ENCODE measurements around the gene PEAK1. TPM values are rescaled to one million over a fixed set of nuclear protein-coding genes. Genes with fewer than 3 reads are reported as not detected.

PEAK1 gene
- total RNA-seq, 1 experiment from 2014 or later: 2.5 TPM

GRCh38 chr15:77373441-77373840, 46.5 kb downstream of the PEAK1 start:
- Histone ChIP-seq H3K36me3 (ENCODE audit: insufficient read depth, low read length) (no peaks in the 10 kb centered on the region), H3K27ac (ENCODE audit: low read length) (no peak overlapping the region), H3K9me3 (ENCODE audit: low read length) (no peaks in the 10 kb centered on the region), H4K20me1 (ENCODE audit: insufficient read depth, low read depth, low read length) (no peaks in the 10 kb centered on the region; the same call in 1 of the 2 replicates), H3K4me1 (ENCODE audit: low read length) (no peaks in the 10 kb centered on the region), H2AFZ (ENCODE audit: low read length) (no peak overlapping the region), H3K9me2 (replicated peaks; ENCODE audit: insufficient read depth, low read length) (no peaks in the 10 kb centered on the region), H3K27me3 (ENCODE audit: low read length) (no peaks in the 10 kb centered on the region), H3K4me3 (ENCODE audit: low read length) (no peak overlapping the region), H3K4me2 (ENCODE audit: low read depth, low read length, poor library complexity, severe bottlenecking) (no peak overlapping the region), H3K79me2 (ENCODE audit: low read length) (no peaks in the 10 kb centered on the region), H3K9ac (ENCODE audit: low read length) (no peak overlapping the region)
- no peak for DNase-seq

- Histone ChIP-seq H3K9me3 (ENCODE audit: low read length) (no peaks in the 10 kb centered on the region), H3K36me3 (ENCODE audit: insufficient read depth, low read length) (no peaks in the 10 kb centered on the region), H3K4me3 (ENCODE audit: low read length) (no peak overlapping the region), H3K27me3 (ENCODE audit: low read length) (no peaks in the 10 kb centered on the region), H3K9me2 (replicated peaks; ENCODE audit: insufficient read depth, low read length) (no peaks in the 10 kb centered on the region), H3K79me2 (ENCODE audit: low read length) (no peaks in the 10 kb centered on the region), H4K20me1 (ENCODE audit: insufficient read depth, low read depth, low read length) (no peaks in the 10 kb centered on the region; the same call in 1 of the 2 replicates), H3K9ac (ENCODE audit: low read length) (no peak overlapping the region), H2AFZ (ENCODE audit: low read length) (no peak overlapping the region), H3K4me1 (ENCODE audit: low read length) (no peaks in the 10 kb centered on the region), H3K27ac (ENCODE audit: low read length) (no peak overlapping the region), H3K4me2 (ENCODE audit: low read depth, low read length, poor library complexity, severe bottlenecking) (no peak overlapping the region)
- DNase-seq: no peak
Observed at GRCh38 chr15:77371850-77372563, 47.9 kb downstream of the PEAK1 start.

GRCh38 chr15:77370580-77370979, 49.3 kb downstream of the PEAK1 start:
- Histone ChIP-seq H3K9me3 (ENCODE audit: low read length) (no peaks in the 10 kb centered on the region), H3K79me2 (ENCODE audit: low read length) (no peaks in the 10 kb centered on the region), H4K20me1 (ENCODE audit: insufficient read depth, low read depth, low read length) (no peaks in the 10 kb centered on the region; the same call in 1 of the 2 replicates), H3K4me2 (ENCODE audit: low read depth, low read length, poor library complexity, severe bottlenecking) (no peak overlapping the region), H3K4me3 (ENCODE audit: low read length) (no peak overlapping the region), H3K9ac (ENCODE audit: low read length) (no peak overlapping the region), H3K4me1 (ENCODE audit: low read length) (no peaks in the 10 kb centered on the region), H3K27me3 (ENCODE audit: low read length) (no peaks in the 10 kb centered on the region), H3K27ac (ENCODE audit: low read length) (no peak overlapping the region), H3K36me3 (ENCODE audit: insufficient read depth, low read length) (no peaks in the 10 kb centered on the region), H3K9me2 (replicated peaks; ENCODE audit: insufficient read depth, low read length) (no peaks in the 10 kb centered on the region), H2AFZ (ENCODE audit: low read length) (no peak overlapping the region)
- DNase-seq: no peak

GRCh38 chr15:77369168-77369567, 50.7 kb downstream of the PEAK1 start:
- Histone ChIP-seq H3K27ac (ENCODE audit: low read length) (no peak overlapping the region), H3K36me3 (ENCODE audit: insufficient read depth, low read length) (no peaks in the 10 kb centered on the region), H3K27me3 (ENCODE audit: low read length) (no peaks in the 10 kb centered on the region), H3K4me3 (ENCODE audit: low read length) (no peak overlapping the region), H3K9me3 (ENCODE audit: low read length) (no peaks in the 10 kb centered on the region), H3K9me2 (replicated peaks; ENCODE audit: insufficient read depth, low read length) (no peaks in the 10 kb centered on the region), H4K20me1 (ENCODE audit: insufficient read depth, low read depth, low read length) (no peaks in the 10 kb centered on the region; the same call in 1 of the 2 replicates), H3K79me2 (ENCODE audit: low read length) (no peaks in the 10 kb centered on the region), H3K9ac (ENCODE audit: low read length) (no peak overlapping the region), H3K4me2 (ENCODE audit: low read depth, low read length, poor library complexity, severe bottlenecking) (no peak overlapping the region), H2AFZ (ENCODE audit: low read length) (no peak overlapping the region), H3K4me1 (ENCODE audit: low read length) (no peaks in the 10 kb centered on the region)
- DNase-seq: no peak

GRCh38 chr15:77367631-77368030, 52.3 kb downstream of the PEAK1 start:
- no peaks in the 10 kb centered on the region for H3K79me2 ChIP-seq (ENCODE audit: low read length)

GRCh38 chr15:77361456-77361855, 58.4 kb downstream of the PEAK1 start:
- no peak overlapping the region for H2AFZ ChIP-seq (ENCODE audit: low read length)
- no peak overlapping the region for H3K27ac ChIP-seq (ENCODE audit: low read length)
- no peaks in the 10 kb centered on the region for H4K20me1 ChIP-seq (ENCODE audit: insufficient read depth, low read depth, low read length)
- H3K9ac ChIP-seq (ENCODE audit: low read length): no peak overlapping the region
- H3K27me3 ChIP-seq (ENCODE audit: low read length): no peaks in the 10 kb centered on the region
- H3K9me3 ChIP-seq (ENCODE audit: low read length): no peaks in the 10 kb centered on the region
- no peak overlapping the region for H3K4me2 ChIP-seq (ENCODE audit: low read depth, low read length, poor library complexity, severe bottlenecking)
- H3K4me3 ChIP-seq (ENCODE audit: low read length): no peak overlapping the region
- no peak for DNase-seq
- no peaks in the 10 kb centered on the region for H3K79me2 ChIP-seq (ENCODE audit: low read length)
- no peaks in the 10 kb centered on the region for H3K36me3 ChIP-seq (ENCODE audit: insufficient read depth, low read length)
- no peaks in the 10 kb centered on the region for H3K4me1 ChIP-seq (ENCODE audit: low read length)
- no peaks in the 10 kb centered on the region for H3K9me2 ChIP-seq (replicated peaks; ENCODE audit: insufficient read depth, low read length)

More at GRCh38 chr15:77367631-77368030, 52.3 kb downstream of the PEAK1 start:
- H3K9me2 ChIP-seq (replicated peaks; ENCODE audit: insufficient read depth, low read length): no peaks in the 10 kb centered on the region
- H3K4me1 ChIP-seq (ENCODE audit: low read length): no peaks in the 10 kb centered on the region
- H3K9ac ChIP-seq (ENCODE audit: low read length): no peak overlapping the region
- H3K27me3 ChIP-seq (ENCODE audit: low read length): no peaks in the 10 kb centered on the region
- no peaks in the 10 kb centered on the region for H3K36me3 ChIP-seq (ENCODE audit: insufficient read depth, low read length)
- H4K20me1 ChIP-seq (ENCODE audit: insufficient read depth, low read depth, low read length): no peaks in the 10 kb centered on the region; the same call in 1 of the 2 replicates
- H3K27ac ChIP-seq (ENCODE audit: low read length): no peak overlapping the region
- no peak overlapping the region for H3K4me2 ChIP-seq (ENCODE audit: low read depth, low read length, poor library complexity, severe bottlenecking)
- H3K4me3 ChIP-seq (ENCODE audit: low read length): no peak overlapping the region
- no peak for DNase-seq
- no peak overlapping the region for H2AFZ ChIP-seq (ENCODE audit: low read length)
- H3K9me3 ChIP-seq (ENCODE audit: low read length): no peaks in the 10 kb centered on the region

- Histone ChIP-seq H3K4me1 (ENCODE audit: low read length) (no peaks in the 10 kb centered on the region), H3K27me3 (ENCODE audit: low read length) (no peaks in the 10 kb centered on the region), H3K36me3 (ENCODE audit: insufficient read depth, low read length) (no peaks in the 10 kb centered on the region), H3K9me2 (replicated peaks; ENCODE audit: insufficient read depth, low read length) (no peaks in the 10 kb centered on the region), H3K9me3 (ENCODE audit: low read length) (no peaks in the 10 kb centered on the region), H3K9ac (ENCODE audit: low read length) (no peak overlapping the region), H4K20me1 (ENCODE audit: insufficient read depth, low read depth, low read length) (no peaks in the 10 kb centered on the region), H2AFZ (ENCODE audit: low read length) (no peak overlapping the region), H3K27ac (ENCODE audit: low read length) (no peak overlapping the region), H3K79me2 (ENCODE audit: low read length) (no peaks in the 10 kb centered on the region), H3K4me3 (ENCODE audit: low read length) (no peak overlapping the region), H3K4me2 (ENCODE audit: low read depth, low read length, poor library complexity, severe bottlenecking) (no peak overlapping the region)
- DNase-seq: no peak
Observed at GRCh38 chr15:77358545-77359240, 61.2 kb downstream of the PEAK1 start.

GRCh38 chr15:77356305-77356704, 63.6 kb downstream of the PEAK1 start:
- DNase-seq: no peak
- Histone ChIP-seq H4K20me1 (ENCODE audit: insufficient read depth, low read depth, low read length) (no peaks in the 10 kb centered on the region), H3K9me3 (ENCODE audit: low read length) (no peaks in the 10 kb centered on the region), H3K79me2 (ENCODE audit: low read length) (no peaks in the 10 kb centered on the region), H3K27me3 (ENCODE audit: low read length) (no peaks in the 10 kb centered on the region), H3K4me3 (ENCODE audit: low read length) (no peak overlapping the region), H3K27ac (ENCODE audit: low read length) (no peak overlapping the region), H3K4me2 (ENCODE audit: low read depth, low read length, poor library complexity, severe bottlenecking) (no peak overlapping the region), H3K9ac (ENCODE audit: low read length) (no peak overlapping the region), H3K9me2 (replicated peaks; ENCODE audit: insufficient read depth, low read length) (no peaks in the 10 kb centered on the region), H3K36me3 (ENCODE audit: insufficient read depth, low read length) (no peaks in the 10 kb centered on the region), H3K4me1 (ENCODE audit: low read length) (no peaks in the 10 kb centered on the region), H2AFZ (ENCODE audit: low read length) (no peak overlapping the region)

Data from Karpas-422 (cell line).